Posterior cingulate gyrus (tissue), 11 donors: ENCODE data around the gene CDK6.
A peak's percentile ranks its signal among the peaks of the same experiment; 100 is the strongest.

Experiments
- DNase-seq, 10 donors: peaks; one replicate each; pipeline versions ENCODE4 v3.0.0 to v3.0.0-alpha.2; 2020 to 2021; ENCODE audit warnings: mixed read lengths in 3 of 10
- intact Hi-C: fragments of 100-400 bp; cut with DNase I; formaldehyde crosslinking; loops from one replicate; pipeline ENCODE4 v1.15.1; 2023

The CDK6 gene

DNA sequence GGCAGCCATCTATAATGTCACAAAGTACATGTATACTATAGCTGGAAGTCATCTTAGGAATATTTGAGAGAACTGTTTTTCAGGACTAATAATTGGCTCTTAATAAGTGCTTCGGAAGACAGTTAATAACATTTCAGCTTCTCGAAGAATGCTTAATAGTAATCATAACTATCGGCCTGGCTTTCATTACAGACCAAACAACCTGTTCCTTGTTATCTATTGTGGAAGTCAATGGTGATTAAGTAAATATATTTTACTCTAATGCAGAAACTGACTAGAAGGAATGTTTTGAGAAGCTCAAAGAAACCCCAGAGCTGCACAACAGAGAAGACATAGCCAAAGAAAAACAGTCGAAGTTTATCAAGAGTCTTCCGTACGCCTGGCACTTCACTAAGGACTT lies 139.4 kb downstream of the CDK6 start:
- intact Hi-C loops = loop anchor here (10.0 kb wide), 1 partner anchor 72 kb away; no protein-coding TSS in a partner anchor
- DNase-seq = no peak

DNA sequence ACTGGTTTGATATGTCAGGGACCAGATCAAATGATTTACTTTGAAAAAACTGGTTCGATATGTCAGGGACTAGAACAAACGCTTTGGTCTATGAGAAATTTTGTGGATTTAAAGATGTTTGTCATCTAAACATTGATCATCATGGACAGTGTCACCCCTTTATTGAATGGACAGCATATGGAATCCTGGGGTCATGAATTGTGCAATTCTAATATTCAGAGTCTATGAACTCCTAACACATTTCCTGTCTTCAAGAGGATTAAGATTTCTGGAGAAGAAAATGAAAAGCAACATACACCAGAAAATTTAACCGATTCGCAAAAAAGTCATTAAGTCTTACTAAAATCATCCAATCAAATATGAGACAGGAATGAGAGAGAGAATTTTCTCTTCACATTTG lies 139.8 kb downstream of the CDK6 start:
- intact Hi-C loops = loop anchor here (10.0 kb wide), 1 partner anchor 72 kb away; no protein-coding TSS in a partner anchor
- no peak for DNase-seq

DNA sequence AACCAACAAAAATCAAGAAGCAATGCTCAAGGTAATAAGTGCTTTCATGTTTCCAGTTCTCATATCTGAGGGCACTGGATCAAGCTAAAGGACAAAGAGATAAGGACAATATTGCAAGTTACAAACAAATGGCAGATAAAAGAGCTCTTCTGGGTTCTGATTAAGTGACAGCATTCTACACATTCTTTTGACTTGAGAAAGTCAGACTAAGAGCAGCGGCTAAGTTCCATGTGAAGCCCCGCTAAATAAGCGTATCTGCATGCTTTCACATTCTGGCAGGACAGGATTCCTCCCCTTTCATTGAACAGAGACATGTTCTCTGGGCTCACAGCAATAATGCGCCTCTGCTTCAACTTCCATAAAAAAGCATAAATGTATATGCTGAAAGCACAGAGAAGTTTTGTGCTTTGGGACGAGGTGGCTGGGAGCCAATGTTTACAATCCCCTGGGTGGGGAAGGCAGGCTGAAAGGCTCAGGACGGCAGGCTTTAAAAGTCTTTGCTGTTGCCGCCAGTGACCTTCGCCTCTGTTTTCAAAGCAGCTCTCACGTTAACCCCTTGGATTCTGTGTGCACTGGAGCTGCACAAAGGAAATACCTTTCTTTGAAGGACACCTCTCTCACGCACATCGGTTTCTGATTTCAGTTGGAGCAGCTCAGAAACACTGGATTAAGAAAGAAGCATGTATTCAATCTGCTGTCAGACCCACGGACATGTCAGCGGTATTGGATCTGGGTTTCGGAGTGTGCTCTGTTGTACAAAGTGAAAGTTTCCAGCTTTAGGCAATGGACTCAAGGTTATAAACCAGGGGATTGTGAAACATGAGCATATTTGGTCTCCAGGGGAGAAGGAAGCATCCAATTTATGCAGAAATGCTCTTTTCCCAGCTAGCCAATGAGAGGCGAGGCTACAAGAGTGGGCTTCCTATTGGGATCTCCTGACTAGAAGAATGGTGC lies 140.8 kb downstream of the CDK6 start:
- intact Hi-C loops = loop anchor here (10.0 kb wide), 1 partner anchor 71 kb away; no protein-coding TSS in a partner anchor
- peak in 2 of 10 donors; percentile 24 to 43 for DNase-seq

DNA sequence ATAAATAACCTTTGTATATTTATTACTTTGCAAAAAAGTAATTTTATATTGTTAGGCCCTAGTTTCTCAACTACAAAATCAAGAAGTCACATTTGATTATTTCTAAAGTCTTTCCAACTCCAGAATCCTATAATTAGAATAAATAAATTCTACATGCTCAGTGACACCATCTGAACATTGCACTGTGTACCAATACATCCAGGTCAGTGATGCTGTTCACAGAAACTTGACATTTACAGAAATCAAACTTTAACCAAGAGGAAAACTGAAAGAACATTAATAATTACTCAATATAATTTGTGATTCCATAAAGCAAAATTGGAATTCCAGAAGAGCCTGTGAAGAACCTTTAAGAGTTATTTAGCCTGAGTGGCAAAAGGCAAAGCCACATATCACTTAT lies 142.2 kb downstream of the CDK6 start:
- intact Hi-C loops = loop anchor here (10.0 kb wide), 1 partner anchor 69 kb away; no protein-coding TSS in a partner anchor

DNA sequence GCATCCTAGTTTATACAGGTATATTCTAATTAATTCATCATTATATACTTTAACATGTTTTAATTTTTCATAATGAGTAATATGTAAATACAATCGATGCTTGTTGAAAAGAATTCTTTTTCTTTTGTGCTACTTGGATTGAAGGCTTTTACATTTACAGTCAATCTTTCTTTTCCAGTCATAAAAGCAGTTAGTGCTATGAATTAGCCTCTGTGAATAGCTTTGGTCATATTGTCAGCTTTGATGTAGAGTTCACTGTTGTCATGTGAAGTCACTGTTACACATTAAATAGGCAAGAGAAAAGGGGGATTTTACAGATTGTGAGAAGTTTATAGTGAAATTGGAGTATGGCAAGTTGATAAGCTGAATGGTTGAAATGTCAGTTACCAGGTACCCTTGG lies 142.9 kb downstream of the CDK6 start:
- intact Hi-C loops = loop anchor here (10.0 kb wide), 1 partner anchor 69 kb away; no protein-coding TSS in a partner anchor
- no peak for DNase-seq

More for the DNA sequence above, 142.2 kb downstream of the CDK6 start:
- DNase-seq = no peak

DNA sequence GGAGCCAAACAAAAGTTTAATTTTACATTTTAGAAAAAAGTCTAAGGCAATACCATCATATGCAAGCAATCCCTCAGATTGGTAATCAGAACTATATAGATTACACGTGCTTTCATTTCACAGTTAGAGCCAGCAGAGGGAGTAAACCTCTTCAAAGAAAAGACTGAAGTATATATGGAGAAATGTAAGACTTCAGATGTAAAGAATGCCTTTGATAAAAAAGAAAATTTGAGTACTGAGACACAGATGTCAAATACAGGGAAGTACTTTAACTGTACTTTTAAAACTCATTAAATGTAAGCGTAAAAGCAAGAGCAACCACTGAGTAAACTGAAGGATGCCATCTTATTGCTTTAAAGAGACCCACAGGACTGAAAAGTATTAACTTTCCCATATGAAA lies 144.8 kb downstream of the CDK6 start:
- DNase-seq = no peak
- intact Hi-C loops = loop anchor here (1.0 to 10.0 kb wide), 2 partner anchors 67 to 142 kb away; no protein-coding TSS in a partner anchor

DNA sequence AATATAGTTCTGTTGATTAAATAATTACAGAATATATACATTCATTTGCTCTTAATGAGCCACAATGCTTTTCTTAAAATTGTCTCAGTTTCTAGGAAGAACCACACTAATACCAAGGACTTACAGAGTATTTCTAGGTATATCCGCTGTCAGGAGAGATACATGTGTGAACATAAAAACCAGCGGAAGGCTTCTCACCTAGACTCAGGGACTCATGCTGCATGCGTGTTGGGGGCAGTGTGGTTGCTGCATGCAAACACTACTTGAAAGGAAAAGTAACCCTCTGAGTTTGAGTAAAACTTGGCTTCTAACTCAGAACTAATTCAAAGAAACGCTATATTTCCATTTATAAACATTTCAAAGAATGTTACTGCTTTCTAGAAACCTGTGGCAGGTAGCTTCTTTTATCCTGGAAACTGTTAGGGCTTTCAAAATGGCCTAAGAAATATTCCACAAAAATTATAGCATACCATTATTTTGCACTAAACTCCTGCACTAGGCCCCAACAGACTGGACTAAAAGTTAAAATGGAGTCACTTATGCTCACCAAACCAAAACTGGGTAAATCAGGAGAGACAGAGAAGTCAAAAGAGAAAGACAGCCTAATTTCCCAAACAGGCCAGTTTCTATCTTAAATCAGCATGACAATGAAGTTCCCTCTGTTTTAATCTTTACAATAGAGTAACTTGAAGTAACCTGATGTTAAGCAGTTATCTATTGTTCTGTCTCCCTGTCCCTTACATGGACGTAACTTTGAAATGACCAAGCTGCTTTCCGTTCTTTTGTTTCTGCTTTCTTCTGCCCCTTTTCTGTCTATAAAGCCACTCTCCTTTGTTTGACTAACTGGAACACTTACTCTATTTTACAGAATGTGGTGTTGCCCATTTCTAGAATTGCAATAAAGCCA lies 151.0 kb downstream of the CDK6 start:
- no peak for DNase-seq
- intact Hi-C loops = no loop called here

DNA sequence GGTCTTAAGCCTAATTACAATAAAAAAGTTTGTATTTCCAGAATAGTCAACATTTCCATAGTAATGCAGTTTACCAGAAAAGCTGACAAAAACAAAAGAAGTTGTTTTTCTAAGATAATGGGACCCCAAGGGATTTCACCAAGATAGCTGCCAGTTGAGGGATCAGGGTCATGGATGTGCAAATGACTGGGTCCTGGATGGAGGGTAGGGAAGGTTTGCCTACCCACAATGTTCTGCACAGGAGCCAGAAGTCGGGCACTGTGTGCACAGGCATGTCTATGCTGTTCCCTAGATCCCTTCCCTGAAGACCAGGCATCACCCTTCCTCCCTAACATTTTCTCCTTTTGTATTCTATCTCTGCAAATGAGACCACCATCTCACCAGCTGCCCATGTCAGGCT lies 152.1 kb downstream of the CDK6 start:
- DNase-seq = no peak
- intact Hi-C loops = no loop called here

DNA sequence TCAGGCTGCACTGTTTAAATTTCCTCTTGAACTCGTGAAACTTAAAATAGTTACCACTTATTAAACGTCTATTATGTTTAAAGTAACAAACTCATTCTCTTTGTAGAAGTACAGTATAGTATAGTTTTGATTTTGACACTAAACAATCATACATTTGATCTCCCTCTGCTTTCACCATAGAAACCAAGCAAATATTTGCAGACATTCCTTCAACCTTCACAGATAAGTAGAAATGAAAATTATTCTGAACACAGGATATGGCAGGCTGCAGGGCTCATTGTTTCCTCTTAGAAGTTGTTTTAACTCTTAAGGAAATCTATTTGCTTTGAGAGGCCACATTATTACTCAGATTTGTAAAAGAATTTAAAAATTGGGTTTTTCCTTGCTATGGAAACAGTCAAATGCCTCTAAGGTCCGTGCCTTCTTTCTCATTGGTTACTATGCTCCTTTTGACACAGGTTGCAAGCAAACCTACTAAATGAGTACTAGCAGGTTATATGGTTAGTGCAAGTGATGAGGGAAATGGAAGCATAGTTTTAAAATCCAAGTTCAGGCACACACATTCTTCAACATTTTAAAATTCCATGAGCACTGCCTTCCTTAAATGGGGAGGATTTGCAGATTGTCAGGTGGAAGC lies 153.4 kb downstream of the CDK6 start:
- intact Hi-C loops = no loop called here

DNA sequence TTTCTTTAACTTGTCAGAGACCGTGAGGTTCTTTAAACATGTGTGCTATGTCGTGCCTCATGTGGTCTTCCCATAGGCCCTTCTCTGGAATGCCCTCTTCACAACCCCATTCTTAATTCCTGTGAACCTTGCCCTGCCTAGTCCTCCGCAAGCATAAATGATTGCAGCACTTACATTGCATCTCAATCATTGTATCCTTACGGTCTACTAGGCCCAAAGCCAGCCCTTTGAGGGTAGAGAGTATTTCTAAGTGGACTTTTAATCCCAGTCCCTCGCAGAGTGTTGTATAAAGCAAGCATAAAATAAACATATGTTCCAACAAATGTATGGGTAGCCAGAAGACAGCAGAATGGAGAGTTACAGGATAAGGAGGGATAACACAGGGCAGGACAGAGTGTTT lies 154.0 kb downstream of the CDK6 start:
- intact Hi-C loops = no loop called here
- no peak for DNase-seq

More for the DNA sequence above, 153.4 kb downstream of the CDK6 start:
- DNase-seq = no peak

DNA sequence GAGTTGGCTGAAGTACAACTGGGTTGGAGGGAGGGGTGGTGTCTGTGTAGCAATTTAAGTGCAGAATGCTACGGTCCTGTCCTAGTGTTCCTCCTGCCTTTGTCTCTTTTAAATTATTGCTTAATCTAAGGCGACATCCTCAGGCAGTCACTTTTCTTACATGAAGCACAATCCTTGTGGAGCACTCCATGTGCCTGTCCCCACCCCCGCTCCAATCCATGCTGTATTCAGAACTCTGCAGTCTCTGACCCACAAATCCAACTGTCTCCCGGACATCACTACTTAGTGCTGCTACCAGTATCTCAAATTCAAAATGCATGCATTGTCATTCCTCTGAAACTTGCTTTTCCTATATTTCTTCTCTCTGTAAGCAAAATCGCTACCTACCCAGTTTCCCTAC lies 154.7 kb downstream of the CDK6 start:
- no peak for DNase-seq
- intact Hi-C loops = no loop called here

DNA sequence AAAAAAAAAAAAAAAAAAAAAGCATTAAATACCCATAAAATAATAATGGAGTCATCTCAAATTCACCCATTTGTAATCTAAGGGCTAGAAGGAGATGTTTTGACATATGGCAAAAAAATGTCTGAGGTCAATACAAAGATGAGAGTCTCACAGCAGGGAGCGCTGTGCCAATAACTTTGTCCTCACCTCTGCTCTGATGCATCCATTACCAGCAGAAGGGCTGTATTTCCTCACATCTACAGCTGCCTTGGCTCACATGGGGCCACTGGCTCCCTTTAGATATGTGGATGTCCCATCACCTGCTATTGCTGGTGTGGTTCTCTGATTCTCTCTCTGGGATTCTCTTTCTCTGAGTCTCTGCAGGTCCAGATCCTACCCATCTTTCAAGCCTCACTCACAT lies 155.9 kb downstream of the CDK6 start:
- no peak for DNase-seq
- intact Hi-C loops = no loop called here

DNA sequence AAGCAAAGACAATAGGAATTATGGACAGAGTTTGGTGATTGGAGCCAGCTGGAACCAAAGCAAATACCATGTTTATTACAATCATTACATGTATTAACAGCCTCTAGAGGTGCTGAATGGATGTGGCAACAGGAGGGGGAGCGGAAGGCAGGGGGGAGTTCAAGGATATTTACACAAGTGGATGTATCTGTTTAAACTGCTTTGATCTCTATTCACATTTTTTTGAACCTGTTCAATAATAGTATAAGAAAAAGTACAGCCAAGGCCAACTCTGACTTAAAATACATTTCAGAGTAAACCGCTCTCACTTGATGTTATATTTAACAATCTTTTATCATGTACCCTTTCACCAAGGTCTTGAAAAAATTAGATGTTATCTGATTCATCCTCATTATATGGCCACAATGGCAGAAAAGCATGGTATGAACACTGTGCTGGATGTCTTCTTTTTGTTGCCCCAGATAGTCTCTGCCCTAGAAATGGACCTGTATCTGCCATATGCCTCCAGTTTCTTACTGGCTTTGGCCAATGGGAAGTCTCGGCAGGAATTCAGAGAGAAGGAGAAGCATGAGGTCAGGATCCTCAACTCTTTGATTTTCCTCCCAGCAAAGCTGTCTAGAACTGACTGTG lies 158.0 kb downstream of the CDK6 start:
- intact Hi-C loops = no loop called here
- no peak for DNase-seq

DNA sequence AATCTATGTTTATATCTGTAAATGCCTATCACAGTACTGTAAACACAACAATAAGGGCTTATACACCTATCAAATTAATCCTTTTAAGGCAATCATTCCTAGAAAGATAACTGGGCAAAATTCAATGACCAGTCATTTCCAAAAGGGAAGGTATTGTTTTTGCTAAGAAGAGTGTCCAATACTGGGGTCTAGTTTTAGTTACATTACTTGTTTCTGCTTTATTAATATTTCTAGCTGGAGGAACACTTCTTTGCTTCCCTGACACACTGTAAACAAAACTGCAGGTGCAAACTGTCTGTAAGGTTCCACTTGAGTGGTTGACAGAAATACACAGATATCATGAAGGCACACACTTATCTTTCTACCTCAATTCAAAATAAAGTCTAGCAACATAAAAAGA lies 162.0 kb downstream of the CDK6 start:
- no peak for DNase-seq

DNA sequence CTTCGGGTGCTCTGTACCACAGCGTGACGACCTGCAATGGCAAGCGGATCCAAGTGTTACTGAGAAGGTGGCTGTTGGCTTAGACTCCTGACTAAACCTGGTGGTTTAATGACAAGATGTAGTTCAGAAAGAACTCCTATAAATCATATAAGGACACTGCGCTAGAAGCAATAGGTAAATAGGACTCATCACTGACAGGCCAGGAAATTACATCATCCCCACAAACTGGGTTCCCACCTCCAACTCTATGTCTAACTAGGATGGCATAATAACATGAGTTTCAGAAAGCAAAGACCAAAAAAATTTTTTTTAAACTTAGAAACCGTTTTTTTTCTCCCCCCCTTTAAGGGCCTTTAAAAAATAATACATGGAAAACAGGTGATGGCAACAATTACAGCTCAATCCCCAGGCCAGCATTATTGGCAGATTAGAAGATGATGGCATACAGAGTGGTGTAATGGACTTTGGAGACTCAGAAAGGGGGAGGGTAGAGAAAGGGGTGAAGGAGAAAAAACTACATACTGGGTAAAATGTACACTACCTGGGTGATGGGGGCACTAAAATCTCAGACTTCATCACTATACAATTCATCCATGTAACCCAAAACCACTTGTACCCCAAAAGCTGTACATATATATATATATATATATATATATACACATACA lies 164.7 kb downstream of the CDK6 start:
- no peak for DNase-seq
- intact Hi-C loops = no loop called here

More for the DNA sequence above, 162.0 kb downstream of the CDK6 start:
- intact Hi-C loops = no loop called here

DNA sequence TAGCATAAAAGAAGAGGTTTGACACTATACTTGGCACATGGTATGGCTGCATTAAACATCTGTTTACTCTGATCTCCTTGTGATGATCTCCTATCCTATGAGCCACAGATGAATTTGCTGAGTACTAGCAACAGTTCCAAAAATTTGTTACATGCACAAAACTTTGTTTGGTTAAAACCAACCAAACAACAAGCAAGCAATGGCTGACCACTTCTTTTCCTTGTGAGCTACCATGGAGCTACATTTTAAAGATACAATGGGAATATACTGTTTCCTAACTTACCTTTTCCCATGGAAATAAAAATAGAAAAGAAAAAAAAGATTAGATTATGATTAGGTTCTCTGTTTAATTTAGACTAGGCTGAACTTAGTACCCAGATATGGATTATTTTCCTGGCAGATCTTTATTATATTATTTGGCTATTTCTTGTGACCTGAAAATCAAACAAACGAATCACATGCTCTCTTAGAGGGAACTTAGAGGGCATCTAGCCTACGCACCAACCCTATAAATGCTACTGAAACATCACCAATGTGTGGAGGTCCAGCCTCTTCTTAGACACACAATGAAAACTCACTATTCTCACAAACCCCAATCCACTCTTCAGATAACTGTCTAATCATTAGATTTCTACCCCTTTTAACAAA lies 166.0 kb downstream of the CDK6 start:
- no peak for DNase-seq
- intact Hi-C loops = no loop called here

DNA sequence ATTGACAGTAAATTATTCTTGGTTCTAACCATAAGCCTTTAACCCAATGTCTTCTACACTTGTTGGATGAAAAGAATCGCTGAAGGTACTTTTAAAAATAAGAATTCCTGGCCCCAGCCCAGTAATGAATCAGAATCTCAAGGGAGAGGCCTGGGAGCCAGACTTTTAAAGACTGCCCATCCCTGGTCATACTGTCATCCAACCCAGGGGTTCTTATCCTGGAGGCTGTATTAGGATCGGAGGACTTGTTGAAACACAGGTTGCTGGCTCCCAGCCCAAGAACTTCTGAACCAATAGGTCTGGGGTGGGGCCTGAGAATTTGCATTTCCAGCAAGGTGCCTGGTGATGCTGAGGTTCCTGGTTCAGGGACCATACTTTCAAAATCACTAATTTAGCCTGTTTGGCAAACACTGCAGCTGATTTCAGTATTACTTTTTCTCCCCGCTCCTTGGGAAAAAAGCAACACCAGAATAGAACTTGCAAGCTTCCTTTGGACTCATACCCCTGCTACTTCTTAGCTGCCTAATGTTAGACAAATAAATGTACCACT lies 166.7 kb downstream of the CDK6 start:
- no peak for DNase-seq
- intact Hi-C loops = no loop called here

DNA sequence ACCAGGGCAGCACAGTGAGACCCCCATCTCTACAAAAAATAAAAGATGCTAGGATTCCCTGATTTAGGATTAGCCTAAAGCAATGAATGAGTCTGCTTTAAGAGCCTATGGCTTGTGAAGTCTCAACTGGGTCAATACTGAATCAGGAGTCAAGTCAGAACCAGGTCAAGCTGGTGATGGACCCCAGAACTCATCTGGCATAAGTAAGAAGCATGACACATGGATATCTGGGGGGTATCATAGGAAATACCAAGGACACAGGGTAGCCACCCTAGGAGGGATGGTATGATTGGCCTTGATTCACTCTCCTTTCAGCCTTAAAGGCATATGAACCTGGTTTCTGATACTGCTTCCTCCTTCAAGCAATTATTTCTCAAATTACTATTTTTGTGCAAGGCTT lies 167.8 kb downstream of the CDK6 start:
- intact Hi-C loops = no loop called here
- no peak for DNase-seq
